HL-60 (cell line): Measurements from ENCODE around the gene SPATA6.

Experiments
- CTCF ChIP-seq: IDR thresholded peaks from one replicate; pipeline ENCODE4 v1.5.1; 2011; ENCODE audit warnings: low read length, control low read depth, inconsistent platforms; ENCODE audit not compliant: insufficient read depth
- GABPA ChIP-seq: IDR thresholded peaks from 2 replicates; pipeline ENCODE4 v1.6.1; 2012; ENCODE audit warnings: low read depth
- POLR2AphosphoS5 ChIP-seq: IDR thresholded peaks from 2 replicates; pipeline ENCODE4 v1.6.1; 2012; ENCODE audit warnings: low read depth
- REST ChIP-seq: IDR thresholded peaks from 2 replicates; pipeline ENCODE4 v1.6.1; 2012; ENCODE audit warnings: low read depth; ENCODE audit not compliant: insufficient replicate concordance
- SPI1 ChIP-seq: IDR thresholded peaks from 2 replicates; pipeline ENCODE4 v1.6.1; 2012; ENCODE audit warnings: low read depth, mild to moderate bottlenecking, borderline replicate concordance

GRCh38 chr1:48246727-48247126 lies 225.3 kb downstream of the SPATA6 start:
- TF ChIP-seq CTCF (no peak), GABPA (no peak), POLR2AphosphoS5 (no peak), REST (no peak), SPI1 (no peak)
